B cell (primary cell): ENCODE results near the gene SLC2A5.

Experiments
- CTCF ChIP-seq: fragments of 200-600 bp; IDR thresholded peaks from one replicate; pipeline ENCODE4 v1.8.0; 2022; ENCODE audit warnings: antibody characterized with exemption, mild to moderate bottlenecking
- EZH2 ChIP-seq: IDR thresholded peaks from 2 replicates; pipeline ENCODE4 v1.6.1; 2012; ENCODE audit warnings: borderline replicate concordance, low read depth, mild to moderate bottlenecking, moderate library complexity, low read length; ENCODE audit not compliant: insufficient read depth, poor library complexity, severe bottlenecking

DNA sequence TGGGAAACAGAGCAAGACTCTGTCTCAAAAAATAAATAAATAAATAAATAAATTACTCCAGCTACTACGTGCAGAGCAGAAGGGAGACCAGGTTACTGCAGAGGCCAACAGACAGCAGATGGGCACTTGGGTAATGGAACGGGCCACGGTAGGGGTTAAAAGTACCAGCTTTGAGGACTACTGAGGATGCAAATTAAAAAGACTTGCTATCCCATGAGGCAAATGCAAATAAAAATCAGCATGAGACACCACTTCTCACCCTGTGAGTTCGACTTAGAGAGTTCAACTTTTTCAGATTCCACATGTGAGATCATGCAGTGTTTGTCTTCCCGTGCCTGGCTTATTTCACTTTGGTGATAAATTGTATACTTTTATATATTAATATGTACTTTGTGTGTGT, 6.6 kb downstream of the SLC2A5 start:
- TF ChIP-seq CTCF (no peak), EZH2 (no peak)
